NCI-H345 (cell line): ENCODE measurements around the gene F12.
"Not testable (repeated sequence)": the region's sequence is repeated elsewhere in the genome, so short reads cannot be mapped to it uniquely, and the experiment has no call there.

Experiments used
- DNase-seq: peaks from one replicate; lab custom pipeline; 2025; lab: John Stamatoyannopoulos, UW

The F12 gene

DNA sequence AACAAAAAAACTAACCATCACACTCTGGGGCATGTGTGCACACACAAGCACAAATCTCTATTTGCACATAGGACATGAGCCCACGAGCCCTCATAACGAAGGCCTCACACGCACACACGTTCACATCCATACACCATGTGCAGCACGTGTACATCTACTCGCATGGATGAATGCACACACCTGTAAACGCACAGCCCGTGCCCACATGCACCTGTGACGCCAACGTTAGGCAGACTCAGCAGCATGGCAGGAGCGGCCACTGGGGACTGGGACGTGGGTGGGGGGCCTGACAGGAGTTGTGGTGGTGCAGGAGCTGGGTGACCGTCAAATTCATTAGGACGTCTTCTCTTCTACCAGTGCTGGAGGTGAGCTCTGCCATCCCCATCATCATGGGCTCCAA lies 22.0 kb downstream of the F12 start:
- no peak for DNase-seq

DNA sequence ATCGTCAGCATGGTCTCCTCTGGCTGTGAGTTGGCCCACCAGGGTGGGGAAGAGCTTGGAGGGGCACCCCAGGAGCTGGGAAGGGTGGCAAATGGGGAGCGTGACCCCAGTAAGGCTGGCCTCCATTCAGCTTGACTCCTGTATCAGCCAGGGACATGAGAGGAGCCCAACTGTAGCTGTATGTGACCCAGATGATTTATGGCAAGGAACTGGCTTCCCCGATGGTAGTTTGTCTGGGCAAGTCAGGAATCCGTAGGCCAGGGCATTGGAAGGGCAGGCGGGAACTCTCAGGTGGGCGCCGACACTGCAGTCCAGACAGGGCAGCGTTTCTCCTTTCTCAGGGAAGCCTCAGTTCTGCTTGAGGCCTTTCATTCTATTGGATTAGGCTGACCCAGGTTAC lies 22.8 kb downstream of the F12 start:
- DNase-seq = no peak

DNA sequence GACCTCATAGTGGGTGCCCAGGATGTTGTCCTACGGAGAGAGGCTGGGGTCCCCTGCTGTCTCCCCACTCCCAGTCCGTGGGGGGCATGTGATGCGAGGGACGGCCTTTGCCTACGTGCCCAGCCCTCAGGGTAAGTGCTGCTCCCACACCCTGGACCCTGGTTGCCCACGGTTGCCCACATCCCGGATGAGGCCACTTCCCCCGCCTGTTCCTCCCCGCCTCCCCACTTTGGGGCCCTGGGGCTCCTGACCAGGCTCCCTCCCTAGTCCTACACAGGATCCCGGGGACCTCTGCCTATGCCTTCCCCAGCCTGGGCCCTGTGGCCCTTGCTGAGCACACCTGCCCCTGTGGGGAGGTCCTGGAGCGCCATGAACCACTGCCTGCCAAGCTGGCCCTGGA lies 23.6 kb downstream of the F12 start:
- DNase-seq = no peak

DNA sequence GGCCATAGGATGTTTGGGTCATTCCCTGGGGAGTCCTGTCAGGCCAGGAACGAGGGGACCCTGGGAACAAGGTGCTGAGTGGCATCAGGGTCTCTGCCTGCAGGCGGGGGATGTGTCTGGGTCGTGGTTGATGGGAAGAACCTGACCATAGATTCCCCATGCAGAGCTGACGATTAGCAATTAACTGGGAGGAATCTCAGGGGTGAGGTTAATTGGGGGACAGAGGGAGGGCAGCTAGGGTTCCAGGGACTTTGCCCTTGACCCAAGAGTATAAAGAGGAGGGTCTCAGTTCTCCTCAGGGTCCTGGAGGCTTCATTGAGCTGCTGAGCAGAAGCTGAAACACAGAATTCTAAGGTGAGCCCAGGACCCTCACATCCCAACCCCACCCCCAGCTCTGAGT lies 25.2 kb downstream of the F12 start, which contains the start of gene SLC34A1:
TSS of gene SLC34A1 (plus strand) at position 301 of the 400 bp plus-strand sequence. CDS start 1,308 bp downstream, outside the sequence.
- no peak for DNase-seq

DNA sequence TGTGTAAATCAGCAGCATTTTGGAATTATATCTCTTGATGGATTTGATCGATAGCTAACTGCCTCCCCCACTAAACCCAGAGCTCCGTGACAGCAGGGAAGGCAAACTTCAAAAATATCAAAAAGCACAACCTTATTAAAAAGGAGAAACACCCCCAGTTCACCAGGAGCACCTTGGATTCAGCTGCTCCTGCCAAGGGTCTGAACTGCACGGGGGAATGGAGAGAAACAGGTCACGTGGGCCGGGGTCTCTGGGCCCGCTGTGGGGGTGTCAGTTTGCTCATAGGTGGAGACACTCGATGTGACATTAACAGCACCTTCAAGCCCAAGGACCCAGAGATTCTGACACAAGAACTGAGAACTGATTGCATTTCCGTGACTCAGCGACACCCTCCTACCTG lies 26.2 kb downstream of the F12 start:
- DNase-seq = no peak

DNA sequence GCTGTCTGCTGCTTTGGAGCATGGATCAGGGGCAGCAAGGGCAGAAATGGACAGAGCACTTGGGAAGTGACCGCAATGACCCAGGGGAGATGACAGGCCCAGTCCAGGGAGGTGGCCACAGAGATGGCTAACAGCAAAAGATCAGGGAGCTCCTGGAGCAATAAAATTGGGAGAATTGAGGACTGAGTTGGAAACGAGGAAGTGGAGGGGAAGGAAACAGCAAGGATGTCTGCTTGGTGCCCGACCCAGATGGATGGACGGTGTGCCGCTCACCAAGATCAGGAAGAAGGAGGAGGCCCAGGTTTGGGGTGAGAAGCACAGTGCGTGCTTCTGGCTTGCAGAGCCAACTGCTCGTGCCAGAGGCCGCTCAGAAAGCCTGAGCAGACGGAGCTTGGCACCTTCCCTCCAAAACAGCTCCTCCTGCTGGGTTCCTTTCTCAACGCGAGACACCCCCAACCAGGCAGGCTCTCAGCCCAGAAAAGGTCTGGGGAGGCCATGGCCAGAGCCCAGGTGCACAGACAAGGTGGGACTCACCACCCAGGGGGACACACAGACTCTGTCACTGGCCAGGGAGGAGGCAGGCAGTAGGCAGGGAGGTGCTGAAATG lies 26.8 kb downstream of the F12 start:
- no peak for DNase-seq

DNA sequence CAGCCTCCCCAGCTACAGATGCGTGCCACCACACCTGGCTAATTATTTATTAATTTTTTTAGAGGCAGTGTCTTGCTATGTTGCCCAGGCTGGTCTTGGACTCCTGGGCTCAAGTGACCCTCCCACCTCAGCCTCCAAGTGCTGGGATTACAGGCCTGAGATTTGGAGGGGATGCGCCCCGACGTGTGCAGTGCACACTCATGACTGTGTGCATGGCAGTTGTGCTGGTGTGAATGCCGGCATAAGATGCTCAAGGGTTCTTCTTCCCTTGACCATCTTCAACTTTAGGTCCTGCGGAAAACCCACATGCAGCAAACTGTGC lies 28.6 kb downstream of the F12 start:
- DNase-seq = no peak

DNA sequence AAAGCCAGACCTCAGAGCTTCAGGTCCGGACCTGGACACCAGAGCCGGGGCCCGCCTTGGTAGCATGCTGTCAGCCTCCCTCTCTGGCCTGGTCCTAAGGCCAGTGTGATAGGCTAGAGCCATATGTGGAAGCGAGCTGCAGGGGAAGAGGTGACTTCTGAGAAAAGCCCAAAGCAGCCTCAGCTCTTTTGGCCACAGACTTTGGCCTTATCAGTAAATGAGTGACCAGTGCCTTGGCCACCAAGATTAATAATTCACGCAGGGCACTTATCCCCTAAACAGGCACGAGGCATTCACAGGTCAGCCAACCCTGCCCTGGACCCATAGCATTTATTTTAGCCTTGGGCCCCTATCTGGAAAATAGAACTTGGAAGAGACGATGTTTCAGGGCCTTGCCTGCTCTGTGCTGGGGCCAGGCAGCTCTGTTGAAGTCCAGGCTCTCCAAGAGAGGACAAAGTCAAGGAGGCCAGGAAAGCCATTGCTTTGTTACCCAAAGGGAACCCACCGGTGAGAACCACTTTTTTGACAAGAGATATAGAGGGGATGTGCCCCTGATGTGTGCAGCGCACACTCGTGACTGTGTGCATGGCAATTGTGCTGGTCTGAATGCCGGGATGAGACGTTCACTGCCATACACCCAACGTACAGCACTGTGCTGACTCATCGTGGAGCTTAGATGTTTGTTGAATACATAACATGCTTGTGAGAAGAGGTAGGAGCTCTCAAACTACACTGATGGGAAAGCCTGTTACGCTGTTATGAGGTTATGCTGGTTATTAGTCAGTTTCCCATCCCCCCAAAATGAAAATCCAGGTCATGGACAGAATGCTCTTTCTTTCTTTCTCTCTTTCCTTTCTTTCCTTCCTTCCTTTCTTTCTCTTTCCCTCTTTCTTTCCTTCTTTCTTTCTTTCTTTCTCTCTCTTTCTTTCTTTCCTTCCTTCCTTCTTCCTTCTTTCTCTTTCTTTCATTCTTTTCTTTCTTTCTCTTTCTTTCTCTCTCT lies 30.2 kb downstream of the F12 start:
- no peak for DNase-seq

DNA sequence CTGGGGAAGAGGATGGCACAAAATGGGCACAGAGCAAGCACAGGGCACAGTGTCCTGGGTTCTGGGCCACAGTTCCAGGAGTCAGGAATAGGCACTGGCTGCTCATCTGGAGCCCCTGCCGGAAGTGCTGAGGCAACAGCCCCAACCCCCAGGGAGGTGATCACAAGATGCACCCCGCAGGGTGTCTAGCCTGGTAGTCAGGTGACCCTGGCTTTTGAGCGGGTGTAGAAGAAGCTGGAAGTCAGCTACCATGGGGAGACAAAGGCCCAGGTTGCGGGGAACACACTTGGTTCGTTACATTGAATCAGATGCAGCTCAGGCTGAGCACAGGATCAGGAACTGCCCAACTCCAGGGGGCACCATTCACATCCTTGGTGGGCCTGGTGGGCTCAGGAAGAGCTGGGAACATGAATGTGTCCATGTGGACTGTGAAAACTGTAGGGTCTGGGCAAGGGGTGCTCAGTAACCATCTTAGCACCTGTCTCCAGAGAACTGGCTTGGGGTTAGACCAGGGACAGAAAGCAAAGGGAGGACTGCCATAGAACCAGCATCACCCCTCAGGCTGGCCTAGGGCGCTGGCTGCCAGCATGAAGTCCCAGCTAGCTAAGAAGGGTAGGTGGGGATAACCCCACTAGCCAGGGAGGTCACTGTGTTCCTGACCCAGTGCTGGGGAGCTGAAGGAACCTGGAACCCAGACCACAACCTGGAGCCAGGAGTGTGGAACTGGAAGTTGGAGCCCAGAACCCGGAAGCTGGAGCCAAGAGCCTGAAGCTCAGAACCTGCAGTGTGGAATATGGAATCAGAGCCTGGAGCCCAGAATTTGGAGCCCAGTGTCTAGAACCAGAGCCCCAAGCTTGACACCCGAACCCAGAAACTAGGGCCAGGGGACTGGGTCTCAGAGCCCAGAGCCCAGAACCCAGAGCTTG lies 31.2 kb downstream of the F12 start:
- DNase-seq = no peak

DNA sequence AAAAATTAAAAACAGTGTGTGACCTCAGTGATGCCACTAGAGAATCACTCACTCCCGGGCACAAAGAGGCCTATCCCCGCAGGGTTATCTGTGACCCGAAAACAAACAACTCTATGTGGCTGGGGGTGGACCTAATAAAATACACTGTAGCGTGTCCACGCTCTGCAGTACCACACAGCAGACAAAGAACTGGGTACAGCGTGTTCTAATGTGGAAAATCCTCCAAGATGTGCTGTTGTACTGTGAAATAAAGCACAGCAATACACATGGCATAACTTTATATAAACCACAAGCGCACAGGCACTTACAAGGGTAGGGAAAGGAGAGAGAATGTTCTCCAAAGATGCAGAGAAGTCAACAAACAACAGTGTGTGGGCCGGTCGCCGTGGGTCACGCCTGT lies 33.3 kb downstream of the F12 start:
- DNase-seq = no peak

DNA sequence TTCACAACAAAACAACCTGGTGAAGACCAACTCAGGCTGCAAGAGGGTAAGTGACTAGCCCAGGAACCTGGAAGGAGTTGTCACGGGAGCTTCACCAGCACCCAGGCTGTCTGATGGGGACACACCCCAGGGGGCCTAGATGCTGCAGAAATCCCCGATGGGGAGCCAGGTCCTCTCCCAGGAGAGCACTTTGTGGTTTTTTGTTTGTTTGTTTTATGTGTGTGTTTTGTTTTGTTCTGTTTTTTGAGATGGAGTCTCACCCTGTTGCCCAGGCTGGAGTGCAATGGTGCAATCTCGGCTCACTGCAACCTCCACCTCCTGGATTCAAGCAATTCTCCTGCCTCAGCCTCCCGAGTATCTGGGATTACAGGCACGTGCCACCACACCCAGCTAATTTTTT lies 33.8 kb downstream of the F12 start:
- not testable (repeated sequence) for DNase-seq

DNA sequence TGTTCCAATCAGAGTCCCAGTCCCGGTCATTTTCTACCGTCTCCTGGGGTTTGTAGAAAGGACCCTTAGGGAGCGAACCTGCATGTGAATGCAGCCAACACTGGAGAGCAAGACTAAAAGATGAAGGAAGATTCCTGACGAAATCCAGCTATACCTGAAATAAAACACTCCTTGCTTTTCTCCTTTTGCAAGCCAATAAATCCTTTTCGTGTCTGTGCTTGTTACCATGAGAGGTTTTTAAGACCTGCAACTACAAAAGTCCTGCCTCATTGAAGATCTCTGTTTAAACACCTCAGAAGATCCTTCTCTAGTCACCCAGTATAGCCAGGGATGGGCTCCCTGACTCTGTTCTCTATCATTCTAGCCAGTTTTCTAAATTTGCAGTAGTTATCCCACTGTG lies 35.2 kb downstream of the F12 start:
- DNase-seq = no peak

DNA sequence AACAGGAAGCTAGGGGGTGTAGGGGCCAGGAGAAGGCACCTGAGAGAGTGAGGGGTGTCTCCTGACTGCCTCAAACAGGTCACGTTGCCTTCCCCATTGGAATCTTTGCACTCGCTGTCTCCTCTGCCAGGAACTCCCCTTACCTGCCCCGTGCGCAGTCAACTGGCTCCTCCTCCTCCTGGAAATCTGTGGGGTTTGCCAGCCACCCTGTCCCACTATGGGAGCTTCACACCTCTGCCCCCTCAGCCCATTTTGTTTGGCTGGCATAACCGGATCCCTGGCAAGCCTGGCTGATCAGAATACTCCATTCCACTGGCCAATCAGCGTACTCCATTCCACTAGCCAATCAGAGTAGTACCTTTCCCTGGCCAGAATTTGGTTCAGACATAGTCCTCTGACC lies 35.6 kb downstream of the F12 start:
- no peak for DNase-seq

DNA sequence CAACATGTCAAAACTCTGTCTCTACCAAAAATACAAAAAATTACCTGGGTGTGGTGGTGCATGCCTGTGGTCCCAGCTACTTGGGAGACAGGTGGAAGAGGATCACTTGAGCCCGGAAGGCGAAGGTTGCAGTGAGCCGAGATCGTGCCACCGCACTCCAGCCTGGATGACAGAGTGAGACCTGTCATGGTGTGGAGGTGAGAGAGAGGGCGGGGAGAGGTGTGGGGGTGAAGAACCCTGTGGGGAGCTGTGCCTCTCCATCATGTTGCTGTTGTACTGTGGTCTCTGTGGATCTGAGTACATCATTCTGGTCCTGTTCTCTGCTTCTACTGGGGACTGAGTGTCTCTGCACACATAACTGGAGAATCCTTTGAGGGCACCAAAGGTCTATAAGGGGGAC lies 36.5 kb downstream of the F12 start:
- DNase-seq = no peak

DNA sequence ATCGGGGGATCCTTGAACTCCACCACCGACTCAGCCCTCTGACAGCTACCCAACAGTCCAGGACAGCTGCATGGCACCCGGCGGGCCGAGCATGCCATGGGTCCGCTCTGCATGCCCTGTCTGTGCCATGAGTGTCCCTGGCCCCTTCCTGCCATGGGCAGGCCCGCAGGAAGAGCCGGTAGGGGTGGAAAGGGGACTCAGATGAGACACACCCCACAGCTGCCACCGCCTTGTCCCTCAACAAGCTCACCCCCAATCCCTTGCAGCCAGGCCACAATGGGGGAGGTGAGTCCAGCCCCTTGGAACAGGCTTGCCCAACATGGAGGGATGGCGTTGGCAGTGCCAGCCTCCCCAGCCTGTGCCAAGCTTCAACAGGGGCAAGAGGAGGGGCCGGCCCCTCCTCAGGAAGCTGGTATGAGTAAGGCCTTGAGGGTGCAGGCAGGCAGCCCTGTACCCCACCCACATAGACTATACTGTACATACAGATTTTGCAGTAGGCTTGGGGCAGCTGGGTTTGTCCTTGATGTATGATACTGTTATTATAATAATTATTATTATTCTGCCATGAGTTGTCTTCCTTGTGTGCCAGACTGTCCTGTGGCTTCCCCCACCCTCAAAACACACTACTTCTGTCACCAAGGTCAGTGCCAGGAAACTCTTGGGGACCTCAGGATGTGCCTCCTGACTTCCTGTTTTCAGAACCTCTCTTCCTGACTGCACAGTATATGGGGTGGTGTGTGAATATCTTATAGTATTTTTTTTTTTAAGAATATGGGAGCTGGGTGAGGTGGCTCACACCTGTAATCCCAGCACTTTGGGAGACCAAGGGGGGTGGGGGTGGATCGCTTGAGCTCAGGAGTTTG lies 37.1 kb downstream of the F12 start:
- DNase-seq = no peak

DNA sequence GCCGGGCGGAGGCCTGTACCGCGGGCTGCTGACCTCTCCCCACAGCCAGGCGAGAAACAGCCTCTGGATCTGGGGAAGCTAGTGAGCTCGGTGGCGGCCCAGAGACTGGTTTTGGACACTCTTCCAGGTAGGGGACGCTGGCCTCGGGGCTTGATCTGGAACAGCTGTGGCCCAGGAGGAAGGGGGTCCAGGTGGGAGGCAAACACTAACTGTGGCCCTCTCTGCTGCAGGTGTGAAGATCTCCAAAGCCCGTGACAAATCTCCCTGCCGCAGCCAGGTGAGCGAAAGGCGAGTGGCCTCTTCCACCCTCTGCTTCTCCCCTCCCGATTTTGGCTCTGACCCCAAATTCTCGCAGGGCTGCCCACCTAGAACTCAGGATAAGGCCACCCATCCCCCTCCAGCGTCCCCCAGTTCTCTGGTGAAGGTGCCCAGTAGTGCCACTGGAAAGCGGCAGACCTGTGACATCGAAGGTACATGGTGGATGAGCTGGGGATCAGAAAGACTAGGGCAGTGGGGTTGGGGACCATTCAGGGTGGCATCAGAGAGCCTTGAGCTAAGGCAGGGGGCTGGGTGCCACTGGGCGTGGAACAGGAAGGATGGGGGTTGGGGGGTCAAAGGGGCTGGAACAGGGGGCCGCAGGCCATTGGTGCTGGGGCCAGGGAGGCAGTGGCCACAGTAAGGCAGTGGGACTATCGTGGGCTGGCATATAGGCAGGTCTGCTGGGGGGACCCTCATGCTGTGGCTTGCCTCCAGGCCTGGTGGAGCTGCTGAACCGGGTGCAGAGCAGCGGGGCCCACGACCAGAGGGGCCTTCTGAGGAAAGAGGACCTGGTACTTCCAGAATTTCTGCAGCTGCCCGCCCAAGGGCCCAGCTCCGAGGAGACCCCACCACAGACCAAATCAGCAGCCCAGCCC lies 38.0 kb downstream of the F12 start:
- DNase-seq = no peak

DNA sequence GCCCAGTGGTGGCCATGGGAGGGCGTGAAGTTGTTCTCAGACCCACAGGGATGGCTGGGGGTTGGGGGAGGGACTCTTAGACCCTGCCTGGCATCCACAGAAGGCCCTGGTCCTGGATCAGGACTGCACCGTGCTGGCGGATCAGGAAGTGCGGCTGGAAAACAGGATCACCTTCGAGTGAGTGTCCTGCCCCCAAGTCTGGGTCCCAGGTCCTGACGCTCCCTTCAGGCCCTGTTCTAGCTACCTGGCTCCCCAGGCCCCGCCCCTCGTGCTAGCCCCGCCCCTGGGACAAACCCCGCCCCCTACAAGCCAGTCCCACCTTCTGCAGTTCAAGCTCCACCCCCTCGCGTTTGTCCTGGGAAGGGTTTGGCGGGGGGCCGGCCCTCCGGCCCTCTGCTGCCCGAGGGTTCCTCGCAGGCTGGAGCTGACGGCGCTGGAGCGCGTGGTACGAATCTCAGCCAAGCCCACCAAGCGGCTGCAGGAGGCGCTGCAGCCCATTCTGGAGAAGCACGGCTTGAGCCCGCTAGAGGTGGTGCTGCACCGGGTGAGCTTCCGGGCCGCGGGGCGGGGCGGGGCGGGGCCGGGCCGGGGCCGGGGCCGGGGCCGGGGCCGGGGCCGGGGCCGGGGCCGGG lies 38.8 kb downstream of the F12 start:
- DNase-seq = peak; percentile 89

DNA sequence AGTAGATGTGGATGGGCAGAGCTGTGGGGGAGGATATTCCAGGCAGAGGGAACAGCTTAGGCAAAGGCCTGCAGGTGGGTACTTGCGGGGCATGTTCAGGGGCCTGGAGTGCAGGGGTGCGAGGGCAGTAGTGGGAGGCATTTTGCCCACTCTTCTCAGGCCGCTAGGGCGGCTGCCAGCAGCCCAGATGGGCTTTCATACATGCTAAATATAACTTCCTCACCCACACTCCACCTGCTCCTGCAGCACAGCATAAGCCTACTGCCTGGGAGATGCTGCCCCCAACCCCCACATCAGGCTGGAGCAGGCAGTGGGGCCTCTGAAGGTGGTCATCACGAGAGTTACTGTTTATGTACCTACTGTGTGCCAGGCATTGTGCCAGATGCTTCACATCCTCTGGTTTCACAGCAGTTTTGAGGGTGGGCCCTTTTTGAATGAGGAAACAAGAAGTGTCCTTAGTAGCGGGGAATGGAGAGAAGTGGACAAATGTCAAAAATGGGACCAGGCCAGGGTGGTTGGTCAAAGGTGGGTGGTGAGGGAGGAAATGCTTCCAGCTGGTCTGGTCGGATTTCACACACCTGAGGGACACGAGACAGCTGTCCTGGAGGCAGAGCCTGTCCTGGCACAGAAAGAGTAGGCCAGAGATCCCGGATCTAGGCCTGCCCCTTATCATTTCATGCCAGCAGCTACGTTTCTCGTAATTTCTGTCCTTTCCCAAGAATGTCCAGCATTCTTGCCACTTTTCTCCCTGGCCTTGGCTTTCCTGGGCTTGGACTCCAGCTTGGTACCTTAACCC lies 39.5 kb downstream of the F12 start:
- DNase-seq = no peak
